GM19035 (cell line): Measurements from ENCODE around the gene EMID1.
"Not testable (repeated sequence)": the region's sequence is repeated elsewhere in the genome, so short reads cannot be mapped to it uniquely, and the experiment has no call there.

Experiments used
- ATAC-seq: cut with Tn5 transposase; IDR thresholded peaks from one replicate; pipeline ENCODE4 v1.9.1; 2021; ENCODE audit not compliant: unreplicated experiment

The EMID1 gene

GRCh38 chr22:29230972-29231875 lies 25.5 kb downstream of the EMID1 start:
- ATAC-seq, result no peak

DNA sequence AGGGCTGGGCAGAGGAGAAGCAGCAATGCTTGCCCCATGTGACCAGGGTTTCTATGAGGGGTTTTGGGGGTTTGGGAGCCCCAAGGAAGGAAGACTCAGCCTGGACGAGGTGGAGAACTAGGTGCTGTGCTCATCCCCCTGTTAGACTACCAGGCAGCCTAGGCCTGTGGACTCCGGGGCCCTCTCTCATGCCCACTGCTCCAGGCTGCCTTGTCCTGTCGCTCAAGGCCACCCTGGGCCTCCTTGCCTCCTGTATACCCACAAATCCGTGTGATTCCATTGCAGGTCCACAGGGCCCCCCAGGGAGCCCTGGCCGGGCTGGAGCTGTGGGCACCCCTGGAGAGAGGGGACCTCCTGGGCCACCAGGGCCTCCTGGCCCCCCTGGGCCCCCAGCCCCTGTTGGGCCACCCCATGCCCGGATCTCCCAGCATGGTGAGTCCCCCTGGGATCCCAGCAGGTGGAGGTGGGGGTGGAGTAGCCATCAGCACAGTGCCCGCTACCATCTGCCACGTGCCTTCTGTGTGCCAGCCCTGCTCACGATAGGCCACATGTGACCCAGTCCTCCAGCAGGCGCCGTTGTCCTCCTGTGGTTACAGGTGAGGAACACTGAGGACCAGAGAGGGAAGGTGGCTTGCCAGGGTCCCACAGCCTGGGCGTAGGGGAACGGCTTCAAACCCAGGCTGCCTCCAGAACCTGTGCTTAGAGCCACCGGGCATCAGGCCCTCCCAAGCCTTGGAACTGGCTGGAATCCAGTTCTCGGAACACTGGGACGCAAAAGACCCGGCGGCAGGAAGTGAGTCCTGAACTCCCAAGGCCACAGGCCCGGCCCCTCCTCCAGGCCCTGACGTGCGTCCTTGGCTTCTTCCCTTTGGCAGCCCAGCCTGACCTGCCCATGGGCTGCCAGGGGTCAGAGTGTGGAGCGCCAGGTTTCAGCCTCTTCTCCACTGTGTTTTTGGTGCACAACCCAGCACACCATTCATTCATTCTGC lies 26.6 kb downstream of the EMID1 start:
- no peak for ATAC-seq

GRCh38 chr22:29233277-29233877 lies 27.7 kb downstream of the EMID1 start:
- ATAC-seq, result no peak

DNA sequence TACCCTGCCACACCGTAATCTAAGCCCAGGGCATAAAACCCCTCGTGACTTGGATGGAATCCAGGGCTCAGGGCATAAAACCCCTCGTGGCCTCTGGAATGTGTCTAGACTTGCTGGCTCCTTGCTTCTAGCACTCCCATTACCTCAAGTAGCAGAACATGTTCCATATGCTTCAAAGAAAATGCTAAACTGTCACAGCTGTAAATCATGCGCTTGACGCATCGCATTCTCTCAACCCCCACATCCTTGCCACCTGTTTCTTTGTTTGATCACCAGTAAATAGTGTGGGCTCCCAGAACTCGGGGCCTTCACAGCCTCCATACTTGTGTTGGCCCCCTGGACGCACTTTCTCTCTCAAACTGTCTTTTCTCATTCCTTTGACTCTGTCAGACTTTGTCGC lies 34.8 kb downstream of the EMID1 start:
- not testable (repeated sequence) for ATAC-seq

DNA sequence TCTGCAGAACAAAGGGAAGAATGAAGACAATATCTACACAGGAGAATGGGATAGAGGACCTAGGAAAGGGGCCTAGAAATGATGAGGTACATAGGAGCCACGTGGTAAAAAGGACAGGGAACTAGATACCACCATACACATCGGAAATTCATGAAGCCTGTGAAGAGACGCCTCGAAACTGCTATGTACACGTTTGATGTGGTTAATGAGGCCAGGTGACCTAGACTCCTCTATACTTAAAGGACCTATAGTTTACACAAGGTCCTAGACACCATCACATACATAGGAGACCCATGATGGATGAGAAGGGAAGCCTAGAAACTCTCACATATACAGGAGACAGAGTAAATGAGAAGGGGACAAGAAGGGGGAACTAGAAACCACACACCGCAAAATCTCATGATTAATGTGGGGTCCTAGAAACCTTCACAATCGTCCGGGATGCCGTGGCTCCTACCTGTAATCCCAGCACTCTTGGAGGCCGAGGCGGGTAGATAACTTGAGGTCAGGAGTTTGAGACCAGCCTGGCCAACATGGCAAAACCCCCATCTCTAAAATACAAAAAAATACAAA lies 38.3 kb downstream of the EMID1 start:
- ATAC-seq, result no peak

DNA sequence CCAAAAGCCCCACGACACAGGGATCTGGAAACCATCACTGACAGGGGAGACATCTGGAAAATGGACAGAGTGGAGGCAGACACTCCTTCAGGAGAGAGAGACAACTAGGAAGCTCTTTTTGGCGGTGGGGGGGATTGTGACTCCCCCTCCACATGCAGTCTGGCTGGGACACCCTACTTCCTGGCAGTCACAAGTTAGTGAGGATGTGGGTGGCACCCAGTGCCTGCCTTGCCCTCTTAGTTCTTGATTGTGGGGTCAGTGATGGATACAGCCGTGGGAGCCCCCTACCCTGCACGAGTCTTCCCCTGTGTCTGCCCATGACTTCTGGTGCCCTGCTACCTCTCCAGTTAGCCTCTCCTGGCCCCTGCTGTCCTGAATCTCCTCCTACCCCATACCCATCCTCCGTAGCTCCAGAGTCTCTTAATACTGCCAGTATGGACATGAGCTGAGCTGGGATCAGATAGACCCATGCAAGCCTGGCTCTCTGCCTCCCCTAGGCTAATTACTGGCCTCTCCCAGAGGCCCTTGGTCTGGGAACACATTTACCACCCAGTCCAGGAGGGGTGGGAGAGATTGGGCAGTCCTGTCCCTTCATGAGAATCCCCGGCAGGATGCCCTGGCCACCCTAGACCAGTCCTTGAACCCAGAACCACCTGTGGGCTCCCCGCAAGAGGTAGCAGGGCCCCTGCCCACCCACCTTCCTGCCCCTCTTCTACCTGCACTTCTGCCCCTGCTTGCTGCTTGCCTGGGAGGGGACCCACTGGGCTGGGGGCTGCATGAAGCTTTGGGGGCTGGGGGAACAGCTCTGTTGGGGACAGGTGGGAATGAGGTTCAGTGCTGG lies 39.3 kb downstream of the EMID1 start:
- no peak for ATAC-seq

DNA sequence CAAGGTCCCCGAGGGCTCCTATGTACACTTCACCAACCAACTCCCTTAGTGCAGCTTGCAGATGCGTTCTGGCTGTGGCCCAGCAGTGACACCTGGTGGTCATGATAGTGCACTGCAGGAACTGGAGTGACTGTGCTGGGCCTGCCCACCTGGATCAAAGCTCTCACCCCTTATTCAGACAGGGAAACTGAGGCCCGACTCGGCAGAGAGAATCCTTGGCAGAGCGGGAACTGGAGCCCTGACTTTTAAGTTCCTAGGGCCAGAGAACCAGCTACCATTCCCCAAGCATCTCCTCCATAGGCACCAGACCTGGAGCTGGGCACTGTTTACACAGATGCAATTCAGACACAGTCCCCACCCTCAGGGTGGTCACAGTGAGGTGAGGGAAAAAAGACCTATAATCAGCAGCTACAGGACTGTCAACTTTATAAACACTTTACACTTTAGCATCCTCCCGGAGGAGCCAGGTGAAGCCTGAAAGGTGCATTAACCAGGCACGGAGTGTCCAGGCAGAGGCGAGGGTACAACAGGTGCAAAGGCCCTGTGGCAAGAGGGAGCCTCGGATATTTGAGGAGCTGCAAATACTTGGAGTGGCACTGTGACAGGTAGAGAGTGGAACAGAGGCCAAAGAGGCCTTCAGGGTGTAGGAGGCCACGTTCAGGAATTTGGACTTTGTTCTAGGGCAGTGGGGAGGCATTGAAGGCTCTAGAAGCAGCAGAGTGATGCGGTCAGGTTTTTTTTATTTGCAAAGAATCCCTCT lies 40.1 kb downstream of the EMID1 start:
- ATAC-seq, result no peak

DNA sequence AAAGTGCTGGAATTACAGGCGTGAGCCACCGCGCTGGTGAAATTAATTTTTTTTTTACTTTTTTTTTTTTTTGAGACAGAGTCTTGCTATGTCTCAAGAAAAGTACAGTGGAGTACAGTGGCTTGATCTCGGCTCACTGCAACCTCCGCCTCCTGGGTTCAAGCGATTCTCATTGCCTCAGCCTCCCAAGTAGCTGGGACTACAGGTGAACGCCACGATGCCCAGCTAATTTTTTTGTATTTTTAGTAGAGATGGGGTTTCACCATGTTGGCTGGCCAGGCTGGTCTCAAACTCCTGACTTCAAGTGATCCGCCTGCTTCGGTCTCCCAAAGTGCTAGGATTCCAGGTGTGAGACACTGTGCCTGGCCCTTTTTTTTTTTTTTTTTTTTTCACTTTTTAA lies 42.2 kb downstream of the EMID1 start:
- ATAC-seq, result not testable (repeated sequence)

DNA sequence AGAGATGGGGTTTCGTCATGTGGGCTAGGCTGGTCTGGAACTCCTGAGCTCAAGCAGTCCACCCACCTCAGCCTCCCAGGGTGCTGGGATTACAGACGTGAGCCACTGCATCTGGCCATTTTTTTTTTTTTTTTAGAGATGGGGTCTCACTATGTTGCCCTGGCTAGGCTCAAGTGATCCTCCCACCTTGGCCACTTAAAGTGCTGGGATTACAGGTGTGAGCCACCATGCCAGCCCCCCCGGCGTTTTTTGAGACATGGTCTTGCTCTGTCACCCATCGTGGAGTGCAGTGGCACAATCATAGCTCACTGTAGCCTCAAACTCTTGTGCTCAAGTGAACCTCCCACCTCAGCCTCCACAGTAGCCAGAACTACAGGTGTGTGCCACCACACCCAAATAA lies 45.6 kb downstream of the EMID1 start:
- ATAC-seq, result no peak

- no peak for ATAC-seq
Observed at GRCh38 chr22:29251981-29252911, 46.5 kb downstream of the EMID1 start.

DNA sequence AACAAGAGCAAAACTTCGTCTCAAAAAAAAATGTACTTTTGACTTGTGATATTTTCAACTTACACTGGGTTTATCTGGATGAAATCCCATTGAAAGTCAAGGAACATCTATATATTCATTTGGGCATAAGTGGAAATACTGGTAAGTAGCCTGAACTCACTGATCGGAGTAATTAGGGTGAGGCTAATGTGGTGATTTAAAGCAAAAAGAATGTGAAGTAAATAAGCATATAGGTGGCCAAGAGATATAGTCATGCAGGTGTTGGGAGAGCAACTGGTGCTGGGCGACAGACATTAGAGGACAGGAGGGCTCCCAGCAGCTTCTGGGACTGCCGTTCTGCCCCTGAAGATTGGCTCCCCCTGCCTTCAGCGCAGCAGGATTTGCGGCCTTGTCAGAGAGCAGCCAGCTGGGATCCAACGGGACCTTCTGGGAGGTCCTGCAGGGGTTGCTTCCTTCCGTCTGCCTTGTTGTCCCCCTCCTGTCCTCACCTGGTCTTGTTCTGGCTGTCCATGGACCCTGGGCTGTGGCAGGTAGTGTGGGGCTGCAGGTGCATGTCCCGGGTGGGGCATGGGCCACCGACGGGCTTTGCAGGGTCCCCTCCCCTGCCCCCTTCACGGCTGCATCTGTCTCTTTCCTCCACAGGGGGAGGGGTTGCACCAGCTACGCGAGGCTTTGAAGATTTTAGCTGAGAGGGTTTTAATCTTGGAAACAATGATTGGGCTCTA lies 48.0 kb downstream of the EMID1 start:
- ATAC-seq, result no peak

DNA sequence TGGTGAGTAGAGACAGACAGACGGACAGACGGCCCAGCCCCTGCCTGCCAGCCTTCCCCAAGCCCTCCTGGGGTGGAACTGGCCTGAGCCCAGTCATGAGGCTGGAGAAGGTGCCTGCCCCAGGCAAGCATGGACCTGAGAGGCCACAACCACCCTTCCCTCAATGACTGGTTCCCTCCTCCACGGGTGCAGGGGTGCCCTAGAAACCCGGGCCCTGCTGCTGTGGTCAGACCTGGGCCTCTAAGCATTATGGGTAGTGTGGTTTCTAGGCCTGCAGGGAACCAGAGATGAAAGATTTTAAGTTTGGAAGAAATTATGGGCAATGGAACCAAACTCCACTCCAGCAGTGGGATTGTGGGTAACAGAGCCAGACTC lies 48.6 kb downstream of the EMID1 start:
- no peak for ATAC-seq

GRCh38 chr22:29255064-29255621 lies 49.4 kb downstream of the EMID1 start:
- no peak for ATAC-seq

DNA sequence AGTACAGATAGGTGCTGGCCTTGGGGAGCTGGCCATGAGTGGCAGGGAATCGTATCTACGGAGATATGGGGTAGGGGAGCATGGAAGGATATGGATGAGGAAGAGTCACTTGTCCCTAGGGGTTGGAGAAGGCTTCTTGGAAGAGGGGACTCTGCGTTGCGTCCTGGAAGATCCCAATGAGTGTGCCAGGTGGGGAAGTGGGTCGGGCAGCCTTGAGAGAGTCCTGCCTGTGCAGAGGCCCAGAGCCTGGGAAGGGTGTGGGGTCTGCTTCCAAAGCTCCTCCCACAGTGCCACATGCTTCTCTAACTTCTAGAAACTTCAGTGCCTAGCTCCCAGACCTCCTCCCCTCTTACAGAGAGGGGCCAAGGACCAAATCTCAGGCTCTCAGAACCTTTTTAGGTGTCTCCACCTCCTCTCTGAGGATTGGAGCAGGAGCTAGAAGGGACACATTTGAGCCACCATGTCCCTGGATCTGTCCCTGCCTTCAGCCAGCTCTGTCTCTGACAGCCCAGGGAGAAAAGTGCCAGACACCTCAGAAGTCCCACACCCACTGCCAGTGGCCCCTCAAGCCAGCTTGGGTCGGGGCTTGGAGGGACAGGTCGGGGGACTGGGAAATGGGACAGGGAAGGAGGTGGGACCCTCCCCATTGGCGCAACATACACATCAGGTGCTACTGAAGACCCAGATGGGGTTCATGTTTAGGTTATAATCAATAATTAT lies 51.1 kb downstream of the EMID1 start:
- no peak for ATAC-seq

GRCh38 chr22:29257751-29258181 lies 52.1 kb downstream of the EMID1 start:
- no peak for ATAC-seq

- ATAC-seq, result no peak
Observed at GRCh38 chr22:29258407-29259252, 52.9 kb downstream of the EMID1 start.
